Fibroblast of skin of abdomen (primary cell): ENCODE data around the gene NTN3.

Experiments used
- DNase-seq: peaks from one replicate; pipeline ENCODE4 v3.0.0-alpha.2; 2013

The NTN3 gene

DNA sequence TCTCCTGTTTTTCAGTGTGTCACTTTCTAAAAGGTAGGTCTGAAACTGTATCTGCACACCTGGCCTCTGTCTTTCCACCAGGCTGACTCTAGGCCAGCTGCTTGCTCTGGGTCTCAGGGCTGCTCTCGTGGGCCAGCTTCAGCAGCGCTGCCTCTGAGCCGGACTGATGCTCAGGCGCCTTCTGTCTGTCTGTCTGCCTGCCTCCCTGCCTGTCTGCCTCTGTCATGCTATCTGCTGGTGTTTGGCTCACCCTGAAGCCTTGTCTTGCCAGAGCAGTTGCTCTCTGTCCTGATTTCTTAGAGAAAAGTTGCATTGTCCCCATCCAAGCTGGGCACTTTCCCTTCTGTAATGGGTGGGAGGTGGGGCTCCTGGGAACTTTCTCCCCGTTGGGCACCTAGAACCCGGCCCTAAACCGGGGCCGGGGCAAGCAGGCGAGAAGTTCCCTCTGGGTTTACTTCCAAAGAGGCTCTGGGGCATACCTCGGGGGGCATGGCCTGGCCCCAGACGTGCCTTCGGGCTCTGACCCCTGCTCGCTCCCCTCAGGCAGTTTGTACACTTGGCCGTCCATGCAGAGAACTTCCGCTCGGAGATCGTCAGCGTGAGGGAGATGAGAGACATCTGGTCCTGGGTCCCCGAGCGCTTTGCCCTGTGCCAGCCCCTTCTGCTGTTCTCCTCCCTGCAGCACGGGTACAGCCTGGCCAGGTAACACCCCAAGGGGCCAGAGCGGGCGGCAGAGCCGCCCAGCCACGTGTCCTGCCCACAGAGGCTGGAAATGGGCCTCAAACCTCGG lies 26.8 kb downstream of the NTN3 start:
- DNase-seq = no peak

DNA sequence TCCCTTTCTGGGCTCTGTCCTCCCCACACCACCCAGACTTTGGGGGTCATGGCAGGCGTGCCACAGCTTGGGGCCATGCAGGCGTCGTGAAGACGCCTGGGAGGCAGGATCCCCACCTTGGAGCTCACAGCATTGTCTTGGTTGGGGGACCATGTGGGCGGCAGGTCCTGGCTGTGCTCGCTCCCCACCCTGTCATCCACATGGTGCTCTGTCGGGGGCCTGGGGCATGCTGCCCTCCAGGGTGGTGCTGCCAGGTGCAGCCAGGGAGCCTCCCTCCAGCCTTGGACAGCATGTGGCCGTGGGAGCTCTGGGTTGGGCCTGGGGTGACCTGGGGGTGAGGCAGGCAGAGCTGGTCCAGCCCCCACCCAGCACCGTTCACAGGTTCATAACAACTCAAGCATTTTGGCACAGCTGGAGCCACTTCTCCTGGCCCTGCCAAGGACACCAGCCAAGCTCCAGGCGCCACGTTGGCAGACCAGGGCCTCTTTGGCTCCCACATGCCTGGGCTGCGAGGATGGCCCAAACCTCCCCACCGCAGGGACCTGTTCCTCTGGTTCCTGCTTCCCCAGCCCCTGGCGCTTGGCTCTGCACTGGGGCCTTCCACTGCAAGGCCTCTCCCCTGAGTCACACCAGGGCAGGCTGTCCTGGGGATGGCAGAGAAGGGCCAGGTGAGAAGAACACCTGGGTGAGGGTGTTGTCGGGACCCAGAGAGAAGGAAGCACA lies 27.6 kb downstream of the NTN3 start:
- no peak for DNase-seq

DNA sequence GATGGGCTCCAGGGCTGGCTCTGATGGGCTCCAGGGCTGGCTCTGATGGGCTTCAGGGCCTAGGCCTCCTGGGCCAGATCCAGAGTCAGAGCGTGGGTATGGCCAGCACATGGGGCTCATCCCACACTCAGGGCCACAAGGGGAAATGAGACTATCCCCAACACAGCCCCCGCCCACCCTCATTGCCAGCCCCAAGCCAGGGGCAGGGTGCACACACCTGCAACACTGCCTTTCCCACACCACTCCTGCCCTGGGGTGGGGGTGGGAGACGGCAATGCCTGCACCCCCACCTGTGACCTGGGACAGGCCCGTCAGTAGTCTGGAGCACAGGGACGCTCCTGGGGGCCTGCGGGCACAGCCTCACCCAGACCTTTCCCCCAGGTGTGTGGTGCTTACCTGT lies 28.4 kb downstream of the NTN3 start:
- DNase-seq = no peak

DNA sequence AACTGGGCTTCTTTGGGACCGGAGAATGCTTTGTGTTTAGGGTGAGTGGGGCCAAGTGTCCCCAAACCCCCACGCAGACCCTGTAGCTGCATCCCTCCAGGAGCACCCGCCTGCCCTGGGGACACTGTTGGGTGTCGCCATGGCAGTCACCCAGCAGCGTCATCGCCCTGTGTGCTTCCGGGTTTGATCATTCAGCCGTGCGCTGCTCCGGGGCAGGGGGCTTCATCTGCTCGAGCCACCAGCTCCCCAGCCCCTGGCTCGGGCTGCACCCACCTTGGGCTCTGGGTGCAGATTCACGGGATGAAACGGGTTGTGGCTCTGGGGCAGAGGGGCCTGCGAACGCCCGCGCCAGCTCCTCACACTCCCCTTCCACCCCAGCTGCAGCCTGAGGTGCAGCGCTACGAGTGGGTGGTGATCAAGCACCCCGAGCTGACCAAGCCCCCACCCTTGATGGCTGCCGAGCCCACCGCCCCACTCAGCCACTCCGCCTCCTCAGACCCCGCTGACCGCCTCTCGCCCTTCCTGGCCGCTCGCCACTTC lies 28.9 kb downstream of the NTN3 start:
- DNase-seq = no peak

DNA sequence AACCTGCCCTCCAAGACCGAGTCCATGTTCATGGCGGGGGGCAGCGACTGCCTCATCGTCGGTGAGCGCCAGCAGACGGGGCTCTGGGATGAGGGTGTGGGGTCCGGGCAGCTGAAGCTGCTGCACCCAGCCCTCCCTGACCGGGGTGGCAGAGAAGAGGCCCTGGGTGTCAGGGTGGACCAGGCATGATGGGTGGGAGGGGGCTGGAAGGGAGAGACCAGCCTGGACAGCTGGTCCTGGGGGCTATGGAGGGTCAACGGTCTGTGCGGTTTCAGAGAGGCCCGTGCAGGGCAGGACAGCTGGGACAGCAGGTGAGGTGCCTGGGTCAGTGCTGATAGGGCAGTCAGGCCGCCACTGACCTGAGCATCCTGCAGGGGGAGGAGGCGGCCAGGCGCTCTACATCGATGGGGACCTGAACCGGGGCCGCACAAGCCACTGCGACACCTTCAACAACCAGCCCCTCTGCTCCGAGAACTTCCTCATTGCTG lies 29.4 kb downstream of the NTN3 start:
- DNase-seq = no peak

DNA sequence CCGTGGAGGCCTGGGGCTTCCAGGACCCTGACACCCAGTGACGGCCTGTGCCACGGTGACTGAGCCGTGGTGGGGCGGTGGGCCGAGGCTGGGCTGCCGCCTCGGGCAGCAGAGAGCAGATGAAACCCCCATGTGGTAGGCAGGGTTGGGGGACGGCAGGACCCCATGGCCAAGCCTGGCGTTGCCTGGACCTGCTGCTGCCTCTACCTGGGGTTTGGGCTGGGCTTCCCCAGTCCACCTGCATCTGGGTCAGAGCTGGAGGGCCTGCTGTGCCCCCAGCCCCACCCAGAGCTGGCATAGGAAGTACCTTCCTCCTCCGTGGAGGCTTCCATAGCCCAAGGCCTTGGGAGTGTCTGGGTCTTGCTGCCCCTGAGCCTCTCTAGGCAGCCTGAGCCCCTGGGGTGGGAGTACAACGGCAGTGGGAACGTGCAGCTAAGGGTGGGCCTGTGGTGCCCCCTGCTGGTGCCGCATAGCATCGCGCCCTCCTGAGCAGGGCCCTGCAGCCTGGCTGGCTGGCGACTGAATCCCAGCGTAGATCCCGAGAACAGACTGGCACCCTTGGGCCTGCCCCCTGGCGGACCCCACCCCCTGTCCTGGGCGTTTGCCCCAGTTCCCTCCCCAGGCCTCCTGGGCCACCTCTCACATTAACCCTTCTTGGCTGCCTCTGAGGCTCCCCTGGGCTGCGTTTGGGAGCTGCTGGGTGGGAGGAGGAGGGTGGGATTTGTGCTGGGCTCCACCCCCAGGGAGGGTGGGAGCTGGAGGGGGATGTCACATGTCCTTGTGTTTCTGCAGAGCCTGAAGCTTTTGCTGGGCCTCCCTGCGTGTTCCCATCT lies 30.0 kb downstream of the NTN3 start:
- peak; percentile 67 for DNase-seq

DNA sequence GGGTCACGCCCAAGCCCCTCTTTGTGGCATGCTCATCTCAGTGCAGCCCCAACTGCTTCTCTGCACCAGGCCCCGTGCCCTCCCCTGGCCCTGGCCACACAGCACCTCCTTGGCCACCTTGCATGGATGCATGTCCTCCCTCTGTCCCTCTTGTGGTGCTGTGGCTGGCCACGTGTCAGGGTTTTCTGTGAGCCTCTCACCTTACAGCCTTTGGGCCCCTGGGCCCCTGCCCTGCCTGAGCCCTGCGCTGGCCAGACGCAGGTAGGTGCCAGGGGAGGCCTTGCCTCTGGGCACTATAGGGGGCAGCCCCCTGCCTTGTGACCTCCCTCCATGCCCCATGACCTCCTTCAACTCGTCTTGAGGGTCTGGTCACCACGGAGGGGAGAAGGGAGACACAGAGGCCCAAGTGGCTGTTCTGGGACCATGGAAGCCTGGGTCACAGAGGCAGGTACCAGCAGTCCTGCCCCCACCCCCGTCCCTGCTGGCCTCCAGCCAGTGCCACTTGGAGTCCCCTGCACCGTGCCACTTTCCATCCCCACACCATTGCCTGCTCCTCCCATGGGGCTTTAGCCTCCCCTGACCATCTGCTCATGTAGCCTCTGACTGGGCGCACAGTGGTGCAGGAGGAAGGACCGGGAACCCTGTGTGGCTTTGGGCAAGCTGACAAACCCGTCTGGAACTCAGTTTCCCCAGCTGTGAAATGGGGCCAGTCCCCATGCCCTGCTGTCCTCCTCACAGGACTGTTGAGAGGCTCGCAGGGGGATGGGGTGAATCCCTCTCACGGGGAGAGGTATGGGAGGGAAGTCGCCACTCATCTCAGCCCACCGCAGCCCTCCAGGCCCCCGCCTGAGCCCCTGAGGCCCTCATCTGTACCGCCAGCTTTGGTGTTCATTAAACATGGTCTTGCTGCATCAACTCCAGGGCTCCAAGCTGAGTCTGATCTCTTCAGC lies 31.1 kb downstream of the NTN3 start:
- no peak for DNase-seq

DNA sequence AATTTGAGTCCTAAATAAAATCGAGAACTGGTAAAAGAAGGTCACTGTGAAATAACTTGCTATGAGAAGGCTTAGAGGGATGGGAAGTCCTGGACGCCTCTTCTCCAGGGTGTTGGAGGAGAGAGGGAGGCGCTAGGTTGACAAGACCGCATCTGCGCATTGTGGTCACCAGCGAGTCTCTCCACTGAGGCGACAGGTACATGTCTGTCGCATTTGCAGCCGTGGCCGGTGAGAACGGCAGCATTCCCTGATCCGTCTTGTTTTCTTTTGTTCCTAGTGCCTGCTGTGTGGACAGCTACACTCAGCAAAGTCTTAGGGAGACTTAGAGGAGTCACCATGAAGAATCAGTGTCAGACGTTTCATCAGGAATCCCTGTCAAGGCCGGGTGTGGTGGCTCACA lies 34.6 kb downstream of the NTN3 start:
- DNase-seq = no peak

DNA sequence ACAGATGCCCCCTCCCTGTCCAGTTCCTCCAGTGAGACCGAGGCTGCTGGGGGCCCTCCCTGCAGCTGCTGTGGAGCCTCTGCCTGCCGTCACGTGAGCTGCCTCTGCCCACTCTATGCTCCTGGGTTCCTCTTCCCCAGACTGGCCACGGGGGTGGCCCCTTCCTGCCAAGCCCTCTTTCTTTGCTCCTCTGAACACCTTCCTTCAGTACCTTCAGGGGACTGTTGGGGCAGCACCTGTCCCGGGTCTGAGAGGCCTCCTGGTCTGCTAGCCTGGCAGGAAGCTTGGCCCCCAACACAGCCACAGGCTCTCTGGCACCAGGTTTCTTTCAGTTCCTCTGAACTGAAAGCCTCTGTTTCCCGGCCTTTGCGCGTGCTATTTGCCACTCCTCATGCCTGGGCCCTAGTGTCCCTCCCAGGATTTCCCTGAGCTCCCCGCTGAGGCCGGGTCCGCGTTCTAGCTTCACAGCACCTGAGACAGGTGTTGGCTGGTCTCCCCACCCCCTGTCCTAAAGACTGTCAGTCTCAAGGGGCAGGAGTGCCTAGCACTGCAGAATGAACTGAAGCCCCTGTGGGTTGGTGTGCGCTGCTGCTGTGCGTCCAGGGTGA lies 36.1 kb downstream of the NTN3 start:
- DNase-seq = no peak

DNA sequence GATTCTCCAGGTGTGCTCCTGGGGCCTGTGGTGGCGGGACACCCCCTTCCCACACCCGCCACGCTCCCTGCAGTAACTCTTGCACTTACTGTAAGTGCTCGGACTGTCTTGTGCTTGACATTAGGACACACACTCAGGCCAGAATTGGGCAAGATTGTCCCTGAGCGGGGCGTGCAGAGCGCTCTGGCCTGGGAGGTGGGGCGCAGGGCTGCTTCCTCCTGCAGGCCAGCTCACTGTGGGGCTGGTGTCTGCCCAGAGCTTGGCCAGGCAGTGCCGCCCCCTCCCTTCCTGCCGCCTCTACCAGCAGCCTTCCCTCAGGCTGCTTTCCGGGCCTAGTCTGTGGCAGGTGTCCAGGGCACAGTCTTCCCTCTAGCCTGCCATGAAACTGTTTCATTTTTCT lies 36.6 kb downstream of the NTN3 start:
- no peak for DNase-seq

DNA sequence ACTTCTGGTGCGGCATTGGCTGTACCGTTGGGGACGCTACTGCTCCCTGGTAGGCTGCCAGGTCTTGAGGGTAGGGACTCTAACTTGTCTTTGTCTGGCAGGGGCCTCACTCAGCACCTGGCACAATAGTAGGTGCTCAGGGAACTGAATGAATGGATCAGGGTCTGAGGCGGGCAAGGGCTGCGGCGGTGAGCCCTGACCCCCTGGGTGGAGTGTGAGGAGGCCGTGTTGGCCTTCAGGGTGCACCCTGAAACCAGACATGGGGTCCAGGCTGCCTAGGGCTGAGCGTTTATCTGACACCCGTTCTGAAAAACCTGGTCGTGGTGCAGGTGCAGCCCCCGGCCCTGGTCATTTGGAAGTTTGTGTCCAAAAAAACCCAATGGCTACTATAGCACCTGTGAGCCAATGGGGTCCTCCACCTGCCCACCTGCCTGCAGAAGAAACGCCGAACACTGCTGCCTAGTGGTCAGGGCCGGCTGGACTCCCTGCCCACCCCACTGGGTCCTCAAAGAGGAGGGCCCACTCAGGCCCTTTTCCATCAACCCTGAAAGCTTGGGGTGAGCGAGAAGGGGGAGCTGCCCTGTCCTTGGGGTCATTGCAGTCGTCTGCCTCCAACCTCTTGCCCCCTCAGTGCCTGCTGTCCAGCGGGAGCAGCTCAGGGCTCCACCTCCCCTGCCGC lies 37.8 kb downstream of the NTN3 start:
- no peak for DNase-seq

DNA sequence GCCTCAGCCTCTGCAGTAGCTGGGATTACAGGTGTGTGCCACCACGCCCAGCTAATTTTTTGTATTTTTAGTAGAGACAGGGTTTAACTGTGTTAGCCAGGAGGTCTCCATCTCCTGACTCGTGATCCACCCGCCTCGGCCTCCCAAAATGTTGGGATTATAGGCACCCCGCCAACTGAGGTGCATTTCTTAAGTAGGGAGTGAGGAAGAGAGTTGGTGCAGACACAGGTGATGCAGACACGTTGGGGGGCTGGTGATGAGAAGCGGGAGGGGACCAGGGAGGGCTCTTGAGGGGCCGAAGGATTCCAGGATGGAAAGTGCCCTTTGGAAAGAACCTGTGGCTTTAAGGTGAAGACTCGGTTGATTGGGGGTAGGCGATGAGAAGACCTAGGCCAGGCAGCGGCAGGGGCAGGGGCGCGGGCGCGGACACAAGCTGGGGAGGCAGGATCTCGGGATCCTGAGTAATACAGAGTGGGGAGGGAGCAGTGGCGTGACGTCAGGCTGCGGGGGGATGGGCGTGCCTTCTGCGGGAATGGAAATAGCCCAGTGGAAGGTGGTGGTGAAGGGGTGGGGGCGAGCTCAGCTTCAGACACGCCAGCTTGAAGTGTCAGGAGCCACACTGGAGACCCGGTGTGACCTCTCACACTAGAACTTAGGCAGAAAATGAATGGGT lies 40.2 kb downstream of the NTN3 start:
- peak; percentile 54 for DNase-seq

DNA sequence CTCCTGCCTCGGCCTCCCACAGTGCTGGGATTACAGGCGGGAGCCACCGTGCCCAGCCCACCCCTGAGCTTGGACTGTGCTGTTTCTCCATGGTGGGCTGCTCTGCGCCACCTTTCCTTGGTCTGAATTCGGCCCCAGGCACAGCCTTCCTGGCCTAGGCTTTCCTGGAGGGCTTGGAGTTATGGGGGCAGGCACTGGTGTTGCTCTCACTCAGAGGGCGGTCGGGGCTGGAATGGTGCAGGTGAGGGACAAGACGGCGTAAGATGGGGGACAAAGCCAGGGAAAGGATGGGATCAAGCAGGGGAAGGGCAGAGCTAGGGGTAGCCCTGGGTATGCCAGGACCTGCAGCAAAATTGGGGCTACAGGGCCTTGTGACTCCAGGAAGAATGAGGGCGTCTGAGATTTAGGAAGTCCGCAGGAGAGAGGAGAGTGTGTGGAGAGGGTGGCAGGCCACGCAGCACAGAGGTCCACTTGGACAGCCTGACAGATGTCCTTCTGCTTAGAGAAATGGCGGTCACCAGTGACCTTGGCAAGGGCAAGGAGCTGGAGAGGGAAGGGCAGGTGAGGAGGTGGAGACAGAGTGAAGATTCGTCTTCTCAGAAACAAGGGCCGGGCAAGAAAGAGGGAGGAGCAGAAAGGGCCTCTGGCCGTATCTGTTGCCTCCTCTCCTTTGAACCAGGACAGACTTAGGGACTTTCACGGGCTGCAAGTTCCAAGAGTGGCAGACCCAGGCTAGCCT lies 41.1 kb downstream of the NTN3 start:
- no peak for DNase-seq

DNA sequence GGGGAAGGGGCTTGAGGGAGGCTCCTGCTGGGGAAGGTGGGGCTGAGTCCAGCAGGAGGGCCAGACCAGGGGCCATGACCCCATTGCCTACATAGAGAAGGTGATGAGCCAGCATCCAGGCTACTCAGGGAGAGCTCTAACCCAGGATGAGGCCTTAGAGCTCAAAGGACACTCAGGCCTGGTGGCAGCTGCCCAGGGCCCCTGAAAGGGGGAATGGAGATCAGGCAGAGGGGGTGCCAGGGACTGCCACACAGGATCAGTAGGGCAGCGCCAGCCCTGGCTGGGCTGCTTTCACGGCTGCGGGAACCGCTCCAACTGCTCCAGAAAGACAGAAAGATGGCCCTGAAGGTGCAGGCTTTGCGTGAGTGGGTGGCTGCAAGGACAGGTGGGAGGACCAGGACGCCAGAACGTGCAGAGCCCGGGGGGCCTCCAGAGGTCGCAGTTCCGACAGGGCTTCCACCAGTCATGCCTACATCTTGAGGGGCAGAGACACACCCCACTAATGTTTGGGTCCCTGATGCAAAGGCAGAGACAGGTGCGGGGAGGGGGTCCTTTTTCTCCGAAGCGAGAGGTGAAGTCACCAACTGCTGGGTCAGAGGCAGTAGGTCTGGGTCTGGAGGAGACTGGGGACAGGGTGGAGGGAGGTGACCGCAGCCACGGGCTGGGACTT lies 41.8 kb downstream of the NTN3 start:
- DNase-seq = no peak

DNA sequence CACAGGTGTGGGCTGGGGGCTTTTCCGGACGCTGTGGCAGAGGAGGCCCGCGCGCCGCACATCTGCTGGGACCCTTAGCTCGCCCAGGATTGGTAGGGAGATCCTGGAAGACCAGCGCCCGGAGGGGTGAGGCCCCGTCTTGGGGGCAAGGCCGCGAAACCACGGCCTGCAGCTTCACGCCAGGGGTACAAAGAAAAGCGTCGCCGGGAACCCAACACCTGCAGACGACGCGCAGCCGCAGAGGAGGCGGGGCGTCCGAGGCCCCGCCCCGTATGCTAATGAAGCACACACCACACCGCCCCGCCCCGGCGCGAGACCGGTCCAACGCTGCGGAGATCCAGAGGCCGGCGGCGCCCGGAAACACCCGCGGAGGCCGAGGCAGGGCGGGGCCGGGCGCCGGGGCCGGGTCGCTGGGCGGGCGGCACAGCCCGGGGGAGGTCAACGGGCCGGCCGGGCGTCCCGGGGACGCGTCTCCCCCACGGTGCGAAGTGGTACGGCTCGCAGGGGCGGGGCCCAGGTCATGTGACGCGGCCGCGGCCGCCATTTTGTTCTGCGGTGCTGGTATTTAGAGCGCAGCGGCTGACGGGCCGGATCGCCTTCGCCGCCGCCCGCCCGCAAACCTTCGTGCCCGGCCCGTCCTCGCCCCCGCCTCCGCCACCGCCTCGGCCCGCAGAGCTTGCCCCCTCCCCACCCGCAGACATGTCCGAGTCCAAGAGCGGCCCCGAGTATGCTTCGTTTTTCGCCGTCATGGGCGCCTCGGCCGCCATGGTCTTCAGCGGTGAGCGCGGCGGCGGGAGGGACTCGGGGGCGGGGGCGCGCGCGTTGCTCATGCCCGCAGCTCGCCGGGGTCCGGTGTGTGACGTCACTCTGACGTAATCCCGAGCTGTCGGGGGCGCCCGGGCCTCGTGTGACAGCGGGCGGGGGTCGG lies 42.6 kb downstream of the NTN3 start, which contains the start of gene ATP6V0C:
Gene ATP6V0C, plus strand, starts transcription at position 548 of the 928 bp plus-strand sequence. Its CDS starts 152 bp downstream, at position 700.
- peak; percentile 85 for DNase-seq

DNA sequence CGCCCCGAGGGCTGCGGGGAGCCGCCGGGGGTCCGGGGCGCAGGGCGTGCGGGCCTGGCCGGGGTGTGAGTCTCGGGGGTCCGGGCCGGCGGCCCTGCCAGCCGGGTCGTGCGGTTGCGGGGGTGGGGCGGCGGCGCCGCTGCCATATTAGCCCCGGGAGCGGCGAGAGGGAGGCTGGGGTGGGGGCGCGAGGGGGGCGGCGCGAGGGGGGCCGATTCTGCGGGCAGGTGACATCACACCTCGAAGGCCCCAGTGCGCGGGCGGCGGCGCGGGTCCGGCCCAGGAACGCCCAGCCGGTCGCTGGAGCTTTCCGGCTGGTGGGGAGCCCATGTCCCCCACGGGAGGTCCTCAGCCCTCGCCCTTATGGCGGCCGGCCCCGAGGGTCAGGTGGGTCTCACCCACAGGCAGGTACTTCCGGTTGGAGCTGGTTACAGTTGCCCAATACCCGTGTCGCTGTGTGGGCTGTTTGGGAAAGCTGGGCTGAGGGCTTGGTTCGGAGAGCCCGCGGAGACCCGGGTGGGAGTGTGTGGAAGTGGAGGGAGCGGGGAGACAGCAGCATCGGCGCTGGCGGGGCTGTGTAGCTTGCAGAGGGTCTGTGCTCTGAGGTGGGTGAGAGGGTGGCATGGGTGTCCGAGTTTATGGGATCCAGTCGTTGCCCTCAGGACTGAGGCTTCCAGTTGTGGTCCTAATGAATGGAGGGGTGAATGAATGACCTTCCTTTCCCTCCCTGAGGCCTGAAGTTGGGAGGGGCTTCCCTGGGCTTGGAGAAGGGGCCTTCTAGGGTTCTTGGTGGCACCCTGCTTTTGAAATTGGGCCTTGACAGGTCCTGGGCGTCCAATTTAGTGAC lies 43.5 kb downstream of the NTN3 start:
- DNase-seq = no peak
